Measurements from ENCODE around the gene ZNF423. TPM values are rescaled to one million over a fixed set of nuclear protein-coding genes. Genes with fewer than 3 reads are reported as not detected.

The ZNF423 gene
- total RNA-seq, 3 donors from 2014 or later (not counting 1 experiment from before 2014, with no cell fraction given) = not detected

GRCh38 chr16:49848530-49848929 is 7.4 kb downstream of the ZNF423 start:
- no peaks in the 10 kb centered on the region for H3K36me3 ChIP-seq (ENCODE audit: control insufficient read depth, insufficient read depth, low read length)
- 90% methylated on average over 8 of the region's 8 CpGs for WGBS (ENCODE audit: insufficient coverage)
- H3K36me3 Mint-ChIP-seq = no peaks in the 10 kb centered on the region
- H3K9me3 Mint-ChIP-seq = no peaks in the 10 kb centered on the region
- no peak for DNase-seq
- TF ChIP-seq CTCF (IDR thresholded peaks at IDR 0.05) = no peak
- intact Hi-C loops (cut with micrococcal nuclease) = no loop called here
- ATAC-seq = no peak
- H3K4me1 ChIP-seq (ENCODE audit: control insufficient read depth, insufficient read depth, low read length) = no peaks in the 10 kb centered on the region
- H3K4me3 Mint-ChIP-seq = no peak overlapping the region
- peaks cover 23 to 26% of the 10 kb centered on the region in 2 donors for H3K27me3 Mint-ChIP-seq (ENCODE audit: low read depth in 2 of 2)
- H3K27me3 ChIP-seq (ENCODE audit: control insufficient read depth, insufficient read depth, low read length) = peaks cover 3% of the 10 kb centered on the region
- H3K4me1 Mint-ChIP-seq = no peaks in the 10 kb centered on the region
- no peak overlapping the region for H3K27ac ChIP-seq (ENCODE audit: low read length)
- H3K4me3 ChIP-seq (ENCODE audit: low read length) = no peak overlapping the region
- H3K27ac Mint-ChIP-seq = no peak overlapping the region
- H3K9me3 ChIP-seq (ENCODE audit: control insufficient read depth, insufficient read depth, low read length) = no peaks in the 10 kb centered on the region

- TF ChIP-seq CTCF (IDR thresholded peaks at IDR 0.05) = no peak
- Histone ChIP-seq H3K4me1 (ENCODE audit: control insufficient read depth, insufficient read depth, low read length) (no peaks in the 10 kb centered on the region), H3K36me3 (ENCODE audit: control insufficient read depth, insufficient read depth, low read length) (no peaks in the 10 kb centered on the region), H3K27me3 (ENCODE audit: control insufficient read depth, insufficient read depth, low read length) (peaks cover 3% of the 10 kb centered on the region), H3K27ac (ENCODE audit: low read length) (no peak overlapping the region), H3K4me3 (ENCODE audit: low read length) (no peak overlapping the region), H3K9me3 (ENCODE audit: control insufficient read depth, insufficient read depth, low read length) (no peaks in the 10 kb centered on the region)
- Mint-ChIP-seq H3K9me3 (no peaks in the 10 kb centered on the region), H3K4me3 (no peak overlapping the region), H3K36me3 (no peaks in the 10 kb centered on the region), H3K27me3 (ENCODE audit: low read depth in 2 of 2) (peaks cover 11 to 17% of the 10 kb centered on the region in 2 donors), H3K4me1 (no peaks in the 10 kb centered on the region), H3K27ac (no peak overlapping the region)
- ATAC-seq (no peak), DNase-seq (no peak)
- 83% methylated on average over 2 of the region's 2 CpGs for WGBS (ENCODE audit: insufficient coverage)
- intact Hi-C loops (cut with micrococcal nuclease) = no loop called here
Measured at GRCh38 chr16:49846800-49847199, 9.1 kb downstream of the ZNF423 start.

- H3K27me3 Mint-ChIP-seq (ENCODE audit: low read depth in 2 of 2) = peaks cover 23 to 25% of the 10 kb centered on the region in 2 donors
Measured at GRCh38 chr16:49844359-49844758, 11.6 kb downstream of the ZNF423 start.

More at GRCh38 chr16:49844359-49844758, 11.6 kb downstream of the ZNF423 start:
- Histone ChIP-seq H3K27ac (ENCODE audit: low read length) (no peak overlapping the region), H3K36me3 (ENCODE audit: control insufficient read depth, insufficient read depth, low read length) (no peaks in the 10 kb centered on the region), H3K27me3 (ENCODE audit: control insufficient read depth, insufficient read depth, low read length) (no peaks in the 10 kb centered on the region), H3K4me1 (ENCODE audit: control insufficient read depth, insufficient read depth, low read length) (no peaks in the 10 kb centered on the region), H3K9me3 (ENCODE audit: control insufficient read depth, insufficient read depth, low read length) (no peaks in the 10 kb centered on the region), H3K4me3 (ENCODE audit: low read length) (no peak overlapping the region)
- intact Hi-C loops (cut with micrococcal nuclease) = no loop called here
- H3K9me3 Mint-ChIP-seq = no peaks in the 10 kb centered on the region
- WGBS (ENCODE audit: insufficient coverage) = 90% methylated on average over 6 of the region's 6 CpGs
- H3K36me3 Mint-ChIP-seq = no peaks in the 10 kb centered on the region
- no peaks in the 10 kb centered on the region for H3K4me1 Mint-ChIP-seq
- no peak for TF ChIP-seq CTCF (IDR thresholded peaks at IDR 0.05)
- DNase-seq = no peak
- H3K4me3 Mint-ChIP-seq = no peak overlapping the region
- no peak for ATAC-seq
- no peak overlapping the region for H3K27ac Mint-ChIP-seq
